Karpas-422 (cell line): Measurements from ENCODE around the gene LTB4R2. TPM values are rescaled to one million over a fixed set of nuclear protein-coding genes. Genes with fewer than 3 reads are reported as not detected.
"Not testable (repeated sequence)": the region's sequence is repeated elsewhere in the genome, so short reads cannot be mapped to it uniquely, and the experiment has no call there.

ENCODE experiments used
- DNase-seq: peaks from one replicate; pipeline ENCODE4 v3.0.0-alpha.2; 2015
- H2AFZ ChIP-seq: fragments of 200-600 bp; sonication (generic); 2 replicates; pipeline ENCODE4 v1.6.1; 2014; ENCODE audit warnings: antibody characterized with exemption, low read length, mixed read lengths
- H3K27ac ChIP-seq: fragments of 200-600 bp; sonication (generic); 2 replicates; pipeline ENCODE4 v1.5.1; 2014; ENCODE audit warnings: mild to moderate bottlenecking, low read length, moderate library complexity
- H3K27me3 ChIP-seq: fragments of 200-600 bp; sonication (generic); 2 replicates; pipeline ENCODE4 v1.6.1; 2014; ENCODE audit warnings: low read length, mixed read lengths
- H3K36me3 ChIP-seq: fragments of 200-600 bp; sonication (generic); 2 replicates; pipeline ENCODE4 v1.6.1; 2014; ENCODE audit warnings: low read length, mixed read lengths; ENCODE audit not compliant: insufficient read depth
- H3K4me1 ChIP-seq: fragments of 200-600 bp; sonication (generic); 2 replicates; pipeline ENCODE4 v1.6.1; 2014; ENCODE audit warnings: mild to moderate bottlenecking, low read length, mixed read lengths
- H3K4me2 ChIP-seq: fragments of 200-600 bp; sonication (generic); 2 replicates; pipeline ENCODE4 v1.6.1; 2014; ENCODE audit warnings: low read length, low read depth, mild to moderate bottlenecking; ENCODE audit not compliant: poor library complexity, severe bottlenecking
- H3K4me3 ChIP-seq: fragments of 200-600 bp; sonication (generic); 2 replicates; pipeline ENCODE4 v1.5.1; 2014; ENCODE audit warnings: mild to moderate bottlenecking, antibody characterized with exemption, low read length, mixed read lengths
- H3K79me2 ChIP-seq: fragments of 200-600 bp; sonication (generic); 2 replicates; pipeline ENCODE4 v1.6.1; 2014; ENCODE audit warnings: mild to moderate bottlenecking, low read length, mixed read lengths
- H3K9ac ChIP-seq: fragments of 200-600 bp; sonication (generic); 2 replicates; pipeline ENCODE4 v1.6.0; 2014; ENCODE audit warnings: low read length
- H3K9me2 ChIP-seq: fragments of 200-600 bp; sonication (generic), shearing (Covaris generic); replicated peaks from 2 replicates; pipeline ENCODE4 v1.6.0; 2014; ENCODE audit warnings: mild to moderate bottlenecking, low read length, moderate library complexity; ENCODE audit not compliant: insufficient read depth
- H3K9me3 ChIP-seq: fragments of 300-700, 200-600 bp; sonication (generic); 2 replicates; pipeline ENCODE4 v1.6.1; 2014; ENCODE audit warnings: low read length, mixed read lengths
- H4K20me1 ChIP-seq: fragments of 200-600 bp; sonication (generic); 2 replicates; pipeline ENCODE4 v1.6.1; 2014; ENCODE audit warnings: mild to moderate bottlenecking, antibody characterized with exemption, low read length, low read depth; ENCODE audit not compliant: insufficient read depth
- total RNA-seq: library from RNA; depleted of rRNA; stranded (reverse); fragments of >200 nt; shearing (Covaris generic); gene quantifications from 2 replicates; pipeline ENCODE4 v1.2.3, GENCODE V29; 2014; ENCODE audit warnings: low replicate concordance

Gene LTB4R2
- total RNA-seq, 1 experiment from 2014 or later: 12.9 TPM

DNA sequence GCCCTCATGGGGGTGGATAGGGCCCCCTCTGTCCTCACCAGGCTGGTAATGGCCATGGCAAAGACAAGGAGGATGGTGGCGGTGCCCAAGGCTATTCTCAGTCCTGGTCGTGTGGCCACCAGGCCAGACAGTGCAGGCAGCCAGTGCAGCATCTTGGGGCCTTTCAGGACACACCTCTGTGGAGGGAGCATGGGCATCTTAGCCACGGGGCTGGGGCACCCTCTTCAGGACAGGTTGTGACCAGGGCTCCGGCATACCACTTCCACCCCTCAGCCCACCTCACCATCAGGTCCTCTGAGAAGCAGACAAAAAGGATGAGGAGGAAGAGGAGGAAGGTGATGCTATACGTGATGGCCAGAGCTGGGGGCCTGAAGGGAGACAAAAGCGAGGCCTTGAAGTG is 14.1 kb downstream of the LTB4R2 start:
- Histone ChIP-seq H3K79me2 (no peaks in the 10 kb centered on the region), H3K27me3 (no peaks in the 10 kb centered on the region), H3K9me2 (no peaks in the 10 kb centered on the region), H2AFZ (no peak overlapping the region), H3K9me3 (no peaks in the 10 kb centered on the region), H3K4me3 (no peak overlapping the region), H4K20me1 (no peaks in the 10 kb centered on the region), H3K9ac (no peak overlapping the region), H3K4me1 (no peaks in the 10 kb centered on the region), H3K4me2 (no peak overlapping the region), H3K36me3 (no peaks in the 10 kb centered on the region), H3K27ac (no peak overlapping the region)
- DNase-seq: no peak

DNA sequence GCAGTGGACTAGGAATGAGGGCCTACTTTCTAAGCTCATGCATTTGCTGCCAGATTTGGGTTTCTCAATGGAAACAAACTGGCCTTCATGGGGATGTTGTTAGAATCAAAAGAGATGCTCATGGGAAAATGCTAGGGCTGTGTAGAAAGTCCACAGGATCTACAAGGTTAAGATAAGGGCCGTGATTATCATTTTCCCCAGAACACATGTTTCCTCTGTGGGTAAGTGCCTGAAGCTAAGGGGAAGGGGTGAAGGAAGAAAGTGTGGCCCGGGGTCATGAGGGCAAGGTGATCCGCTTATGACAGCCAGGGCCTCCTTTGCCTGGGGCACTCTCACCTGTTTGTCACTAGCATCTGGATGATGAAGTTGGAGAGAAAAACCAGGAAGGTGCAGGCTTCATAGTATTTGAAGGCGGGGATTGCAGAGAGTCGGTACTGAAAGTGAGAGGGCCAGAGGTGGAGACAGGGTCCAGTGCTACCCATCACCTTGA is 15.1 kb downstream of the LTB4R2 start:
- Histone ChIP-seq H3K27ac (no peak overlapping the region), H3K79me2 (no peaks in the 10 kb centered on the region), H2AFZ (no peak overlapping the region), H4K20me1 (no peaks in the 10 kb centered on the region), H3K36me3 (no peaks in the 10 kb centered on the region), H3K27me3 (no peaks in the 10 kb centered on the region), H3K9ac (no peak overlapping the region), H3K9me3 (no peaks in the 10 kb centered on the region), H3K9me2 (no peaks in the 10 kb centered on the region), H3K4me1 (no peaks in the 10 kb centered on the region), H3K4me3 (no peak overlapping the region), H3K4me2 (no peak overlapping the region)
- no peak for DNase-seq

DNA sequence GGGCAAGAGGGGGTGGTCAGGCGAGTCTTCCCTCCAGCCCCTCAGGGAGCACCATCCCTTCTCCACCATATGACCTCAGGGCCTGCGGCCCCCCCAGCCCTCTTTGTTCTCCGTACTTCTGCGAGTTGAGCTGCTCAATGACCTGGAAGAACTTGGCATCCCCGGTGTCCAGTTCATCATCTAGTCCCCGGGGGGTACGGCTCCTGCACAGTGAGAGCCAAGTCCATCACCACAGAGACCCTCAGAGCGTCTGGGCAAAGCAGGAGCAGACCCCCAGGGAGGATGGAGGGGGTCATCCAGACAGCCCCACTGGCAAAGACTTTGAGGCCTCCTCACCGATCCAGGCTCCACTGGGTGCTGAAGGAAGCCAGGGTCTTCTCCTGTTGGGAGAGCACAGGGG is 16.0 kb downstream of the LTB4R2 start:
- no peak for DNase-seq
- H3K9me2 ChIP-seq: no peaks in the 10 kb centered on the region
- no peaks in the 10 kb centered on the region for H4K20me1 ChIP-seq
- no peak overlapping the region for H3K27ac ChIP-seq
- H3K4me3 ChIP-seq: no peak overlapping the region
- no peaks in the 10 kb centered on the region for H3K27me3 ChIP-seq
- no peak overlapping the region for H3K9ac ChIP-seq
- no peaks in the 10 kb centered on the region for H3K4me1 ChIP-seq
- H3K4me2 ChIP-seq: no peak overlapping the region
- no peaks in the 10 kb centered on the region for H3K79me2 ChIP-seq
- no peaks in the 10 kb centered on the region for H3K9me3 ChIP-seq
- H2AFZ ChIP-seq: no peak overlapping the region
- H3K36me3 ChIP-seq: no peaks in the 10 kb centered on the region

DNA sequence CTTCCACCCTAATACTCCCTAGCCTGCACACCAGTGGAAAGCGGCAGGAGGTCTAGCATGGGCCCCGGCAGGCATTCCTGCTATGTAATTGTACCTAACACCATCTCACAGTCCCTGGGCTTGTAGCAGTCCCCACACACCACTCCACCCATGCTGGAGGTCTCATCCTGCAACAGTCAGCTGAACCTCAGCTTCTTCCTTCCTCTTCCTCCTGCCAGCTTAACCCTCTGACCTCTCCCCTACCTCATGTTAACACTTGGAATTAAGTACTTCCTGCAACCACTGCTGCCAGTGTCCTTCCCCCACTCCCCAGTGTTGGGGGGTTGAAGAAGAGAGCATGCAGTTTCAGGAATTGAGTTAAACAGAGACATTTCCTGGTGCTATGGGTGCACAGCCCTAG is 17.4 kb downstream of the LTB4R2 start:
- Histone ChIP-seq H3K9me3 (no peaks in the 10 kb centered on the region), H3K4me3 (no peak overlapping the region), H3K27ac (no peak overlapping the region), H3K4me1 (peaks cover 6% of the 10 kb centered on the region), H3K9ac (no peak overlapping the region), H3K79me2 (no peaks in the 10 kb centered on the region), H3K9me2 (no peaks in the 10 kb centered on the region), H4K20me1 (no peaks in the 10 kb centered on the region), H3K27me3 (no peaks in the 10 kb centered on the region), H3K4me2 (no peak overlapping the region), H2AFZ (0 out of 2 replicates have a peak overlapping the region, but pooled peaks have one; percentile 13), H3K36me3 (no peaks in the 10 kb centered on the region)
- no peak for DNase-seq

DNA sequence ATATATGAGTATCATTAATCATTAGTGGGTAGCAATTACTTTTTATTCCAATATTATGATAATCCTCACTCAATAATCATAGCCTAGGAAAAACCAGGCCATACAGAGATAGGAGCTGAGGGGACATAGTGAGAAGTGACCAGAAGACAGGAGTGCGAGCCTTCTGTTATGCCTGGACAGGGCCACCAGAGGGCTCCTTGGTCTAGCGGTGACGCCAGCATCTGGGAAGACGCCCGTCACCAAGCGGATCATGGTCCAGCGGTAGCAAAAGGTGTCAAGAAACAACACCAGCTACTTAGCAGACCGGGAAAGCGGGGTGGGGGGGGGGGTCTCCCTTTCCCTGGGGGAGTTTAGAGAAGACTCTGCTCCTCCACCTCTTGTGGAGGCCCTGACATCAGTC is 18.0 kb downstream of the LTB4R2 start:
- not testable (repeated sequence) for H3K9ac ChIP-seq, DNase-seq, H3K27me3 ChIP-seq, H3K9me3 ChIP-seq, H2AFZ ChIP-seq, H3K79me2 ChIP-seq, H4K20me1 ChIP-seq, H3K4me2 ChIP-seq, H3K9me2 ChIP-seq, H3K4me3 ChIP-seq, H3K36me3 ChIP-seq, H3K27ac ChIP-seq
- H3K4me1 ChIP-seq: peaks cover 10% of the 10 kb centered on the region

DNA sequence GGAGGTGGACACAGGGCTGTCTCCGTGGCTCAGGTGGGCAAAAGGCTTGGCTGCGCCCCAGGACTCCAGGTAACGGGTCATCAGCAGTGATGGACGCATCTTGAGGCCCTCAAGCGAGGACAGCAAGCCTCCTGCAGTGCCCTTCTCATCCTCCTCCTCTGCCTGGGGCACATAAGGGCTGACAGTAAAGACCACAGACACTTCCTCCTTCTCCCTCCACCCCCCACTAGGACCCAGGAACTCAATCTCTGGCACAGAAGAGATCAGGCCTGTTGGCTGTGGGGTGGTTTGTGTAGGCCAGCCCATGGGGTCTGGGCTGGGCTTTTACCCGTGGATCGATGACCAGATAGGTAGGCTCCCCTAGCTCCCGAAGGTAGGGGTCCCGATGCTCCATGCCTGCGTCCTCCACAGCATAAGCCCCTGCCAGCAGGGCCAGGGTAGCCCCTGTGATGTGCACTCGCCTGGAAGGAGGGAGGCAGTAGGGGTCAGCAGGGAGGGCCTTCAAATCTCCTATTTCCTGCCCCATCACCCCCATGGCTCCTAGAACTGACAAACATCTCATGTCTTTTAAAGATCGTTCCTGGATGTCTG is 19.2 kb downstream of the LTB4R2 start:
- no peak overlapping the region for H2AFZ ChIP-seq
- no peaks in the 10 kb centered on the region for H3K27me3 ChIP-seq
- no peak overlapping the region for H3K9ac ChIP-seq
- H3K79me2 ChIP-seq: no peaks in the 10 kb centered on the region
- H3K27ac ChIP-seq: no peak overlapping the region
- H3K36me3 ChIP-seq: no peaks in the 10 kb centered on the region
- no peak for DNase-seq
- H3K4me2 ChIP-seq: no peak overlapping the region
- peaks cover 18% of the 10 kb centered on the region for H3K4me1 ChIP-seq
- H3K4me3 ChIP-seq: no peak overlapping the region
- no peaks in the 10 kb centered on the region for H4K20me1 ChIP-seq
- H3K9me2 ChIP-seq: no peaks in the 10 kb centered on the region
- no peaks in the 10 kb centered on the region for H3K9me3 ChIP-seq

DNA sequence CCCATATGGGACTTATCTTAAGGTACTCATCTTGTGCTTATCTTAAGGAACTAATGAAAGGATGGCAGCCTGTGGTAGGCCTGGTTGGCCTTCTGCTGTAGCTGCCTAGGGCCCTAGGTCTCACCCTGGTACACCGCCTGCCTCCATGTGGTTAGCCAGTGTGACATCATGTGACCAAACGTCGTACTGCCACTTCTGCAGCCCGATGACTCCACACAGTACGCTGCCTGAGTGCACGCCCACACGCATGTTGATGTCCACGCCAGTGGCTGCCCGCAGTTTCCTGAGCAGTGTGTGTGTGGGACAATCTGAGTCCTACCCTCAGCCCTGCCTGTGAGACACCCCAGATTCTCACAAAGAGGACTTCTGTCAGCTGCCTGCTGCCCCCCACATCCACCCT is 19.8 kb downstream of the LTB4R2 start:
- Histone ChIP-seq H3K27me3 (no peaks in the 10 kb centered on the region), H2AFZ (no peak overlapping the region), H3K4me2 (no peak overlapping the region), H3K4me3 (no peak overlapping the region), H3K9ac (no peak overlapping the region), H3K9me3 (no peaks in the 10 kb centered on the region), H4K20me1 (no peaks in the 10 kb centered on the region), H3K27ac (no peak overlapping the region), H3K79me2 (no peaks in the 10 kb centered on the region), H3K36me3 (no peaks in the 10 kb centered on the region), H3K9me2 (no peaks in the 10 kb centered on the region), H3K4me1 (peaks cover 18% of the 10 kb centered on the region)
- DNase-seq: no peak

DNA sequence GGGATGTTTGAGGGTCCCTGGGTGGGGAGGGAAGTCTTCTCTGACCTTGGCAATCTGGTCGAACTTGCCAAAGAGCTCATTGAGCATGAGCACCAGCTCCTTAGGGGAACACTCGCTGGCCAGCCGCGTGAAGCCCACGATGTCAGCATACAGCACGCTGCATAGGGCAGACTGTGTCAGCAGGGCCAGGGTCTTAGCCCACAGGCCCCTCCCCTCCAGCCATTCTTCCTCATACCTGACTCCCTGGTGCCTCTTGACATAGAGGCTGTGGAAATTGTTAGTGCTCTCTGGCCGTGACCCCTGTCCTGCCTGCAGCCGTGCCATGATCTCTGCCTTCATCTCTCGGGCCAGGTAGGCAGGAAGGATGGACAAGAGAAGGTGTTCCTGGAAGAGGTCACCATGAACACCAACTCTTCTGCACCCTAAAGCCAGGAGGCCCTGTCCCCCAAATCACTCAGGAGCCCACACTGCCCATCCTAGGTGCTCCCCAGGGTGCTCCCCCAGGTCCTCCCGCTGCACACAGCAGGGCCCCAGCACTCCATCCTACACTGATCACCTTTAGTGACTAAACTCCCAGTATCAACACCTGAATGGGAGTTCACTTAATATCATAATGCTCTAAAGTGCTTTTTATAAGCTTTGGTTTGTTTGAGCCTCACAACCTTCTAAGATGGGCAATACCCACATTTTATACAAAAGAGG is 21.2 kb downstream of the LTB4R2 start:
- Histone ChIP-seq H3K4me1 (peaks cover 18% of the 10 kb centered on the region), H3K4me2 (no peak overlapping the region), H3K79me2 (no peaks in the 10 kb centered on the region), H3K27ac (no peak overlapping the region), H4K20me1 (no peaks in the 10 kb centered on the region), H2AFZ (no peak overlapping the region), H3K9ac (no peak overlapping the region), H3K27me3 (no peaks in the 10 kb centered on the region), H3K9me2 (no peaks in the 10 kb centered on the region), H3K36me3 (no peaks in the 10 kb centered on the region), H3K4me3 (no peak overlapping the region), H3K9me3 (no peaks in the 10 kb centered on the region)
- no peak for DNase-seq
